Activated T-helper 1 cell treated with anti-CD3 and anti-CD28 coated beads, Interleukin-12 subunit alpha, Interleukin-12 subunit beta, Interleukin-2, Interleukin-4 antibody, amounts not matched to agents 30 ng/mL and 10 ng/mL and 1 ng/mL, durations not matched to agents 14 hours and 24 hours and 36 hours (primary cell): ENCODE data around the gene TTC28. TPM values are rescaled to one million over a fixed set of nuclear protein-coding genes. Genes with fewer than 3 reads are reported as not detected.
"Not testable (repeated sequence)": the region's sequence is repeated elsewhere in the genome, so short reads cannot be mapped to it uniquely, and the experiment has no call there.

Experiments
- DNase-seq: peaks from one replicate; pipeline ENCODE4 v3.0.0; 2021; ENCODE audit warnings: low spot score
- H3K27ac Mint-ChIP-seq: one replicate; pipeline ENCODE4 v1.8.0; 2021; ENCODE audit warnings: mild to moderate bottlenecking, mixed read lengths
- H3K27me3 Mint-ChIP-seq: one replicate; pipeline ENCODE4 v1.8.0; 2022; ENCODE audit warnings: mild to moderate bottlenecking, moderate library complexity, mixed read lengths; ENCODE audit not compliant: insufficient read depth
- H3K36me3 Mint-ChIP-seq: one replicate; pipeline ENCODE4 v1.8.0; 2021; ENCODE audit warnings: low read depth, mixed read lengths
- H3K4me1 Mint-ChIP-seq: one replicate; pipeline ENCODE4 v1.8.0; 2021; ENCODE audit warnings: low read depth, mixed read lengths
- H3K4me3 Mint-ChIP-seq: one replicate; pipeline ENCODE4 v1.8.0; 2021; ENCODE audit warnings: mild to moderate bottlenecking, moderate library complexity, mixed read lengths
- H3K9me3 Mint-ChIP-seq: one replicate; pipeline ENCODE4 v1.8.0; 2021; ENCODE audit warnings: mixed read lengths
- intact Hi-C: fragments of 100-400 bp; cut with micrococcal nuclease; formaldehyde crosslinking; loops from one replicate; pipeline ENCODE4 v1.15.1; 2024
- total RNA-seq: library from RNA; stranded (reverse); gene quantifications from 2 replicates; pipeline ENCODE4 v1.2.3, GENCODE V29; 2022

Gene TTC28
- total RNA-seq, 1 donor from 2014 or later, result 2.4 TPM

- Mint-ChIP-seq H3K27ac (no peak overlapping the region), H3K27me3 (no peaks in the 10 kb centered on the region), H3K4me1 (peaks cover 31% of the 10 kb centered on the region), H3K4me3 (no peak overlapping the region), H3K9me3 (no peaks in the 10 kb centered on the region), H3K36me3 (no peaks in the 10 kb centered on the region)
- intact Hi-C loops, result no loop called here
- no peak for DNase-seq
Measured at GRCh38 chr22:28381429-28382167, 298.0 kb downstream of the TTC28 start.

- intact Hi-C loops, result loop anchor here (1.0 to 5.0 kb wide), 5 partner anchors 16 to 62 kb away; no protein-coding TSS in a partner anchor
- H3K27me3 Mint-ChIP-seq, result no peaks in the 10 kb centered on the region
- H3K4me1 Mint-ChIP-seq, result peaks cover 44% of the 10 kb centered on the region
- no peaks in the 10 kb centered on the region for H3K36me3 Mint-ChIP-seq
- no peak for DNase-seq
- H3K27ac Mint-ChIP-seq, result no peak overlapping the region
- H3K4me3 Mint-ChIP-seq, result no peak overlapping the region
- no peaks in the 10 kb centered on the region for H3K9me3 Mint-ChIP-seq
Measured at GRCh38 chr22:28379951-28380350, 299.7 kb downstream of the TTC28 start.

GRCh38 chr22:28379075-28379779, 300.4 kb downstream of the TTC28 start:
- H3K4me3 Mint-ChIP-seq, result no peak overlapping the region
- H3K4me1 Mint-ChIP-seq, result peaks cover 47% of the 10 kb centered on the region
- intact Hi-C loops, result loop anchor here (1.0 to 5.0 kb wide), 5 partner anchors 17 to 63 kb away; no protein-coding TSS in a partner anchor
- H3K9me3 Mint-ChIP-seq, result no peaks in the 10 kb centered on the region
- peak overlapping the region; percentile 7 for H3K27ac Mint-ChIP-seq
- H3K27me3 Mint-ChIP-seq, result no peaks in the 10 kb centered on the region
- H3K36me3 Mint-ChIP-seq, result no peaks in the 10 kb centered on the region
- DNase-seq, result no peak

GRCh38 chr22:28375761-28376534, 303.7 kb downstream of the TTC28 start:
- Mint-ChIP-seq H3K36me3 (peaks cover 2% of the 10 kb centered on the region), H3K9me3 (no peaks in the 10 kb centered on the region), H3K27me3 (no peaks in the 10 kb centered on the region), H3K27ac (no peak overlapping the region), H3K4me3 (no peak overlapping the region), H3K4me1 (peaks cover 65% of the 10 kb centered on the region)
- intact Hi-C loops, result loop anchor here (2.0 to 5.0 kb wide), 3 partner anchors 15 to 66 kb away; no protein-coding TSS in a partner anchor
- no peak for DNase-seq

GRCh38 chr22:28373831-28374230, 305.8 kb downstream of the TTC28 start:
- H3K4me1 Mint-ChIP-seq, result peaks cover 74% of the 10 kb centered on the region

GRCh38 chr22:28369854-28370253, 309.8 kb downstream of the TTC28 start:
- intact Hi-C loops, result no loop called here
- peaks cover 54% of the 10 kb centered on the region for H3K4me1 Mint-ChIP-seq
- peaks cover 25% of the 10 kb centered on the region for H3K9me3 Mint-ChIP-seq
- DNase-seq, result peak; percentile 27
- peaks cover 13% of the 10 kb centered on the region for H3K36me3 Mint-ChIP-seq
- H3K4me3 Mint-ChIP-seq, result no peak overlapping the region
- peaks cover 3% of the 10 kb centered on the region for H3K27me3 Mint-ChIP-seq
- H3K27ac Mint-ChIP-seq, result peak overlapping the region; percentile 21

More at GRCh38 chr22:28373831-28374230, 305.8 kb downstream of the TTC28 start:
- Mint-ChIP-seq H3K27ac (peak overlapping the region; percentile 30), H3K36me3 (peaks cover 2% of the 10 kb centered on the region), H3K4me3 (no peak overlapping the region), H3K27me3 (no peaks in the 10 kb centered on the region), H3K9me3 (no peaks in the 10 kb centered on the region)
- intact Hi-C loops, result loop anchor here (2.0 kb wide), 1 partner anchor 13 kb away; no protein-coding TSS in a partner anchor
- no peak for DNase-seq

- no peak overlapping the region for H3K27ac Mint-ChIP-seq
- H3K9me3 Mint-ChIP-seq, result peaks cover 49% of the 10 kb centered on the region
- no peak overlapping the region for H3K4me3 Mint-ChIP-seq
- peaks cover 32% of the 10 kb centered on the region for H3K4me1 Mint-ChIP-seq
- intact Hi-C loops, result no loop called here
- DNase-seq, result no peak
- peaks cover 19% of the 10 kb centered on the region for H3K36me3 Mint-ChIP-seq
- peaks cover 3% of the 10 kb centered on the region for H3K27me3 Mint-ChIP-seq
Measured at GRCh38 chr22:28366856-28367255, 312.8 kb downstream of the TTC28 start.

GRCh38 chr22:28365371-28365770, 314.3 kb downstream of the TTC28 start:
- Mint-ChIP-seq H3K27me3 (peaks cover 3% of the 10 kb centered on the region), H3K4me3 (no peak overlapping the region), H3K4me1 (peaks cover 37% of the 10 kb centered on the region), H3K36me3 (peaks cover 19% of the 10 kb centered on the region), H3K27ac (no peak overlapping the region), H3K9me3 (peaks cover 56% of the 10 kb centered on the region)
- no peak for DNase-seq
- intact Hi-C loops, result no loop called here

- H3K4me3 Mint-ChIP-seq, intact Hi-C loops, H3K27ac Mint-ChIP-seq, DNase-seq, H3K27me3 Mint-ChIP-seq: not testable (repeated sequence)
- Mint-ChIP-seq H3K4me1 (peaks cover 25% of the 10 kb centered on the region), H3K9me3 (peaks cover 56% of the 10 kb centered on the region), H3K36me3 (peaks cover 19% of the 10 kb centered on the region)
Measured at GRCh38 chr22:28364105-28364504, 315.5 kb downstream of the TTC28 start.

- H3K27me3 Mint-ChIP-seq, result no peaks in the 10 kb centered on the region
- intact Hi-C loops, result loop anchor here (1.0 to 2.0 kb wide), 4 partner anchors 14 to 42 kb away; no protein-coding TSS in a partner anchor
- peak overlapping the region; percentile 52 for H3K27ac Mint-ChIP-seq
- no peak for DNase-seq
- peaks cover 9% of the 10 kb centered on the region for H3K36me3 Mint-ChIP-seq
- no peak overlapping the region for H3K4me3 Mint-ChIP-seq
- H3K4me1 Mint-ChIP-seq, result peaks cover 25% of the 10 kb centered on the region
- H3K9me3 Mint-ChIP-seq, result peaks cover 31% of the 10 kb centered on the region
Measured at GRCh38 chr22:28360939-28361338, 318.7 kb downstream of the TTC28 start.

GRCh38 chr22:28358312-28358711, 321.3 kb downstream of the TTC28 start:
- Mint-ChIP-seq H3K27me3 (peaks cover 3% of the 10 kb centered on the region), H3K4me1 (peaks cover 25% of the 10 kb centered on the region), H3K9me3 (peaks cover 19% of the 10 kb centered on the region), H3K36me3 (peaks cover 9% of the 10 kb centered on the region), H3K4me3 (no peak overlapping the region), H3K27ac (no peak overlapping the region)
- no peak for DNase-seq
- intact Hi-C loops, result no loop called here

GRCh38 chr22:28357193-28357592, 322.4 kb downstream of the TTC28 start:
- H3K36me3 Mint-ChIP-seq, result peaks cover 3% of the 10 kb centered on the region
- intact Hi-C loops, result no loop called here
- peaks cover 3% of the 10 kb centered on the region for H3K27me3 Mint-ChIP-seq
- peaks cover 25% of the 10 kb centered on the region for H3K4me1 Mint-ChIP-seq
- H3K9me3 Mint-ChIP-seq, result peaks cover 10% of the 10 kb centered on the region
- no peak overlapping the region for H3K4me3 Mint-ChIP-seq
- H3K27ac Mint-ChIP-seq, result no peak overlapping the region
- no peak for DNase-seq
